Tibial artery (tissue), 4 donors: ENCODE results near the gene KANK2.

ENCODE experiments used
- DNase-seq, 2 donors: peaks; one replicate each; pipeline ENCODE4 v3.0.0-alpha.2; 2019
- H3K27ac ChIP-seq, 2 donors: fragments of 200-600 bp; sonication (generic) in 1 of 2; 1 replicate in 1 of 2; 2 replicates in 1 of 2; pipeline ENCODE4 v1.5.1; 2018 to 2019; ENCODE audit warnings: mild to moderate bottlenecking in 1 of 2
- H3K27me3 ChIP-seq, 2 donors: fragments of 200-600 bp; sonication (generic) in 1 of 2; one replicate each; pipeline versions ENCODE4 v1.5.1 to v1.6.0; 2016 to 2019
- H3K36me3 ChIP-seq, 3 donors: fragments of 200-600 bp; sonication (generic) in 2 of 3; one replicate each; pipeline ENCODE4 v1.5.1; 2016 to 2019; ENCODE audit warnings: mild to moderate bottlenecking in 2 of 3
- H3K4me1 ChIP-seq, 4 donors: fragments of 200-600 bp; sonication (generic) in 2 of 4; 1 replicate in 3 of 4; 2 replicates in 1 of 4; pipeline ENCODE4 v1.5.1; 2016 to 2019
- H3K4me3 ChIP-seq, 2 donors: fragments of 200-600 bp; sonication (generic) in 1 of 2; 1 replicate in 1 of 2; 2 replicates in 1 of 2; pipeline ENCODE4 v1.5.1; 2018 to 2019; ENCODE audit warnings: mild to moderate bottlenecking in 2 of 2
- H3K9me3 ChIP-seq, 3 donors: fragments of 200-600 bp; sonication (generic) in 1 of 3; one replicate each; pipeline ENCODE4 v1.5.1; 2016 to 2019
- intact Hi-C: fragments of 100-400 bp; cut with DNase I; formaldehyde crosslinking; loops from one replicate; pipeline ENCODE4 v1.15.0; 2023; ENCODE audit warnings: low total_unique reads
- TF ChIP-seq, protein P1 (sequence below), 2 experiments: fragments of 200-600 bp in 1 of 2; fragments of 450-650 bp in 1 of 2; IDR thresholded peaks; one replicate each; pipeline ENCODE4 v1.5.1; 2017 to 2019; ENCODE audit warnings: antibody characterized with exemption in 2 of 2, mild to moderate bottlenecking in 1 of 2, moderate library complexity in 1 of 2

Gene KANK2

DNA sequence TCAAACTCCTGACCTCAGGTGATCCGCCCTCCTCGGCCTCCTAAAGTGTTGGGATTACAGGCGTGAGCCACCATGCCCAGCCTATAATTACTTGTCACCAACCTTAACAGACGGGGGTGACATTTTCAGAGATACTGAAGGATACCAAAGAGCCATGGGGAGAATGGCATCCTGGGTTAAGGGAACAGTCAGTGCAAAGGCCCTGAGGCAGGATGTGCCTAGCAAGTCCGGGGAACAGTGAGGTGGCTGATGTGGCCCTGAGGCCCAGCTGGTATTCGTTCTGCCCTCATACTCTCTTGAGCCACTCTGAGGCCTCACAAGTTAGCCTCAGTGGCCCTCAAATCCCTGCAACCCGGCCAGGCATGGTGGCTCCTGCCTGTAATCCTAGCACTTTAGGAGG lies 27.1 kb upstream of the KANK2 start:
- intact Hi-C loops, result no loop called here
- Histone ChIP-seq H3K4me1 (no peaks in the 10 kb centered on the region), H3K27ac (no peak overlapping the region), H3K4me3 (no peak overlapping the region), H3K27me3 (no peaks in the 10 kb centered on the region), H3K36me3 (peaks cover 20 to 80% (median 47%) of the 10 kb centered on the region in 3 donors), H3K9me3 (peaks cover 0 to 15% (median 11%) of the 10 kb centered on the region in 3 donors)
- TF ChIP-seq, protein P1, sequence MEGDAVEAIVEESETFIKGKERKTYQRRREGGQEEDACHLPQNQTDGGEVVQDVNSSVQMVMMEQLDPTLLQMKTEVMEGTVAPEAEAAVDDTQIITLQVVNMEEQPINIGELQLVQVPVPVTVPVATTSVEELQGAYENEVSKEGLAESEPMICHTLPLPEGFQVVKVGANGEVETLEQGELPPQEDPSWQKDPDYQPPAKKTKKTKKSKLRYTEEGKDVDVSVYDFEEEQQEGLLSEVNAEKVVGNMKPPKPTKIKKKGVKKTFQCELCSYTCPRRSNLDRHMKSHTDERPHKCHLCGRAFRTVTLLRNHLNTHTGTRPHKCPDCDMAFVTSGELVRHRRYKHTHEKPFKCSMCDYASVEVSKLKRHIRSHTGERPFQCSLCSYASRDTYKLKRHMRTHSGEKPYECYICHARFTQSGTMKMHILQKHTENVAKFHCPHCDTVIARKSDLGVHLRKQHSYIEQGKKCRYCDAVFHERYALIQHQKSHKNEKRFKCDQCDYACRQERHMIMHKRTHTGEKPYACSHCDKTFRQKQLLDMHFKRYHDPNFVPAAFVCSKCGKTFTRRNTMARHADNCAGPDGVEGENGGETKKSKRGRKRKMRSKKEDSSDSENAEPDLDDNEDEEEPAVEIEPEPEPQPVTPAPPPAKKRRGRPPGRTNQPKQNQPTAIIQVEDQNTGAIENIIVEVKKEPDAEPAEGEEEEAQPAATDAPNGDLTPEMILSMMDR (IDR thresholded peaks at IDR 0.05), result no peak
- no peak for DNase-seq

DNA sequence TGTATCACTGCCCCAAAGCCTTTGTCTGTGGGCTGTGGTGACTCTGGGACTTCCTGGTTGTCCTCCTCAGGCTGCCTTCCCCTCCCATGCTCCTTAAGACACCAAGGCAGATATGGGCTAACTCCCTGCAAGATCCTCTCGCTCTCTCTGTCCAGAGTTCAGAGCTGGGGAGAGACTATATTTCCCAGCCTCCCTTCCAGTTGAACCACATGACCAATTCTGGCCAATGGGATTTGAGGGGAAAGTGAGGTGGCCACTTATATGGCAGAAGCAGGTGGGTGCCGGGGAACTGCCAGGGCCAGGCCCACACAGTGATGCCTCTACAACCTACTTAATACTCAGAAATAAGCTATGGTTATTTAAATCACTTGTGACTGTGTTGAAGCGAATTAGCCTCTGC lies 25.9 kb upstream of the KANK2 start:
- H3K9me3 ChIP-seq, result peaks cover 0 to 15% (median 11%) of the 10 kb centered on the region in 3 donors
- no peak overlapping the region for H3K4me3 ChIP-seq
- H3K36me3 ChIP-seq, result peaks cover 20 to 75% (median 47%) of the 10 kb centered on the region in 3 donors
- no peaks in the 10 kb centered on the region for H3K4me1 ChIP-seq
- intact Hi-C loops, result no loop called here
- TF ChIP-seq, protein P1 (IDR thresholded peaks at IDR 0.05), result no peak
- no peak overlapping the region for H3K27ac ChIP-seq
- DNase-seq, result no peak
- H3K27me3 ChIP-seq, result no peaks in the 10 kb centered on the region

DNA sequence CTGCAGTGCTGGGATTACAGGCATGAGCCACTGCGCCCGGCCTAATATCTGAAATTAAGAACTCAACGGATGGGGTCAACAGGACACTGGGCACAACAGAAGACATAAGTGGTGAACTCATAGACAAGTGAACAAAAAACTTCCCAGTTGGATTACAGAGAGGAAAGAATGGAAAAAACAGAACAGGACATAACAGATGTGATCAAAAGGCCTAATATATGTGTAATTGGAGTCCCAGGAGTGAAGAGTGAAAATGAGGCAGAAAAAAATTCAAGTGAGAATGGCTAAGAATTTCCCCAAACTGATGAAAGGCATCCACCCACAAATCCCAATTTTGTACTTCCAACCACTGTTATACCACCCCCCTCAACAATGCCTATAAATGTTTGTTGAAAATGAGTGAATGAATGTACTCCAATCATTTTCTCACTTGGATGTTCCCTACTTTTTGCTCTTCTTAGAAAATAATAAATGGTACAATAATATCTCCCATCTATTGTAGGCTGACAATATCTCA lies 23.8 kb upstream of the KANK2 start:
- H3K27ac ChIP-seq, result no peak overlapping the region
- no peaks in the 10 kb centered on the region for H3K27me3 ChIP-seq
- no peak overlapping the region for H3K4me3 ChIP-seq
- no peaks in the 10 kb centered on the region for H3K4me1 ChIP-seq
- intact Hi-C loops, result no loop called here
- H3K9me3 ChIP-seq, result peaks cover 0 to 15% (median 11%) of the 10 kb centered on the region in 3 donors
- DNase-seq, result no peak
- TF ChIP-seq, protein P1 (IDR thresholded peaks at IDR 0.05), result no peak
- peaks cover 24 to 73% (median 46%) of the 10 kb centered on the region in 3 donors for H3K36me3 ChIP-seq

DNA sequence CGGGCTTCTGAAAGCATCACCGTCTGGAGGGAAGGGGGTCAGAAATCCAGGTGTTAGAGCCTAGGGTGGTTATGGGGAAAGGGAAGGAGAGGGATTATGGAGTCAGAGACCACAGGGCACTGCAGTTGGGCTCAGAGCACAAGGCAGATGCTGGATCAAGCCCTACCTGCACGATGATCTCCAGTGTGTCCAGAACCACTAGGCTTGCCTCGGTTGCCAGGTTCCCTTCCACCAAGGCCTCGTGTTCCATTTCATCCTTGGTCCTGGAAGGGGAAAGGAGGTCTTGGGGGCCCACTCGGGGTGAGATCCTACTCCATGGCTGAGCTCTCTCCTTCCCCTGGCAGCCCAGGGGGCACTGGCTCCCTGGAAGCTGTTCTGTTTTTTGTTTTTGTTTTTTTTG lies 17.0 kb upstream of the KANK2 start:
- H3K36me3 ChIP-seq, result peaks cover 15 to 72% (median 32%) of the 10 kb centered on the region in 3 donors
- no peaks in the 10 kb centered on the region for H3K9me3 ChIP-seq
- H3K27ac ChIP-seq, result no peak overlapping the region
- DNase-seq, result no peak
- no peaks in the 10 kb centered on the region for H3K27me3 ChIP-seq
- TF ChIP-seq, protein P1 (IDR thresholded peaks at IDR 0.05), result no peak
- intact Hi-C loops, result no loop called here
- H3K4me3 ChIP-seq, result no peak overlapping the region
- no peaks in the 10 kb centered on the region for H3K4me1 ChIP-seq

DNA sequence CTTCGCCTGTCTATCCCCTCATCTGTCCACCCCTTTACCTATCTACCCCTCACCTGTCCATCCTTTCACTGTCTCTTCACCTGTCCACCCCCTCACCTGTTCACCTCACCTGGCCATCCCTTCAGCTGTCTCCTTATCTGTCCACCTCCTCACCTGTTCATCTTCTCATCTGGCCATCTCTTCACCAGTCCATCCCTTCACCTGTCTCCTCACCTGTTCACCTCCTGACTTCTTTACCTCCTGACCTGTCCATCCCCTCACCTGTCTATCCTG lies 13.2 kb upstream of the KANK2 start:
- H3K27me3 ChIP-seq, result no peaks in the 10 kb centered on the region
- DNase-seq, result no peak
- H3K27ac ChIP-seq, result no peak overlapping the region
- no peak overlapping the region for H3K4me3 ChIP-seq
- intact Hi-C loops, result no loop called here
- TF ChIP-seq, protein P1 (IDR thresholded peaks at IDR 0.05), result no peak
- H3K9me3 ChIP-seq, result no peaks in the 10 kb centered on the region
- H3K36me3 ChIP-seq, result peaks cover 6 to 70% (median 13%) of the 10 kb centered on the region in 3 donors
- no peaks in the 10 kb centered on the region for H3K4me1 ChIP-seq
